HG03108 (cell line): ENCODE measurements around the gene AP1M2.
"Not testable (repeated sequence)": the region's sequence is repeated elsewhere in the genome, so short reads cannot be mapped to it uniquely, and the experiment has no call there.

Experiments used
- ATAC-seq: cut with Tn5 transposase; IDR thresholded peaks from one replicate; pipeline ENCODE4 v1.9.1; 2021; ENCODE audit warnings: moderate library complexity; ENCODE audit not compliant: unreplicated experiment

AP1M2 gene

GRCh38 chr19:10543059-10543419 is 44.1 kb downstream of the AP1M2 start:
- no peak for ATAC-seq

- ATAC-seq = not testable (repeated sequence)
Observed at GRCh38 chr19:10539016-10539415, 48.1 kb downstream of the AP1M2 start.

GRCh38 chr19:10538204-10538983 is 48.7 kb downstream of the AP1M2 start:
- no peak for ATAC-seq

GRCh38 chr19:10537668-10538067 is 49.4 kb downstream of the AP1M2 start:
- ATAC-seq = no peak

- no peak for ATAC-seq
Observed at GRCh38 chr19:10535613-10536012, 51.5 kb downstream of the AP1M2 start.

GRCh38 chr19:10533646-10534386 is 53.3 kb downstream of the AP1M2 start:
- no peak for ATAC-seq

GRCh38 chr19:10532457-10532856 is 54.7 kb downstream of the AP1M2 start:
- no peak for ATAC-seq

- not testable (repeated sequence) for ATAC-seq
Observed at GRCh38 chr19:10526887-10527286, 60.2 kb downstream of the AP1M2 start.

- no peak for ATAC-seq
Observed at GRCh38 chr19:10525636-10526035, 61.5 kb downstream of the AP1M2 start.

GRCh38 chr19:10523135-10523636 is 63.9 kb downstream of the AP1M2 start:
- ATAC-seq = no peak
